RCC 7860 (cell line): ENCODE data around the gene AP1G2.
"Not testable (repeated sequence)": the region's sequence is repeated elsewhere in the genome, so short reads cannot be mapped to it uniquely, and the experiment has no call there.

Experiments used
- DNase-seq: peaks from one replicate; pipeline ENCODE4 v3.0.0-alpha.2; 2015; ENCODE audit warnings: low spot score
- FAIRE-seq: peaks from 2 replicates; lab custom pipeline; 2012; peaks lifted over from hg19 to GRCh38; lab: Jason Lieb, UNC

Gene AP1G2

GRCh38 chr14:23567186-23568020 is at the start of gene AP1G2:
AP1G2 (minus strand) TSS chr14:23567791; CDS start chr14:23567314, 477 bp downstream.
- DNase-seq (peak; percentile 42), FAIRE-seq (no peak)

GRCh38 chr14:23615856-23616255 is 48.3 kb upstream of the AP1G2 start:
- DNase-seq (no peak), FAIRE-seq (no peak)

- FAIRE-seq (no peak), DNase-seq (no peak)
Measured at GRCh38 chr14:23614395-23614828, 46.8 kb upstream of the AP1G2 start.

- no peak for FAIRE-seq
- no peak for DNase-seq
Measured at GRCh38 chr14:23613242-23614070, 45.9 kb upstream of the AP1G2 start.

GRCh38 chr14:23612802-23613201 is 45.2 kb upstream of the AP1G2 start:
- FAIRE-seq (no peak), DNase-seq (no peak)

GRCh38 chr14:23612354-23612732 is 44.8 kb upstream of the AP1G2 start:
- DNase-seq (no peak), FAIRE-seq (no peak)

GRCh38 chr14:23610815-23611289 is 43.3 kb upstream of the AP1G2 start:
- FAIRE-seq (no peak), DNase-seq (no peak)

- FAIRE-seq (no peak), DNase-seq (no peak)
Measured at GRCh38 chr14:23610090-23610814, 42.7 kb upstream of the AP1G2 start.

- FAIRE-seq, result not testable (repeated sequence)
Measured at GRCh38 chr14:23609411-23610089, 42.0 kb upstream of the AP1G2 start.

GRCh38 chr14:23609001-23609400 is 41.4 kb upstream of the AP1G2 start:
- no peak for DNase-seq

More at GRCh38 chr14:23609411-23610089, 42.0 kb upstream of the AP1G2 start:
- DNase-seq, result not testable (repeated sequence)

GRCh38 chr14:23608454-23608853 is 40.9 kb upstream of the AP1G2 start:
- DNase-seq (no peak), FAIRE-seq (no peak)

More at GRCh38 chr14:23609001-23609400, 41.4 kb upstream of the AP1G2 start:
- FAIRE-seq, result no peak

- DNase-seq, result peak; percentile 14
- no peak for FAIRE-seq
Measured at GRCh38 chr14:23605931-23606585, 38.5 kb upstream of the AP1G2 start.

GRCh38 chr14:23604675-23605170 is 37.1 kb upstream of the AP1G2 start:
- no peak for FAIRE-seq
- DNase-seq, result no peak

- no peak for DNase-seq
- no peak for FAIRE-seq
Measured at GRCh38 chr14:23604148-23604547, 36.6 kb upstream of the AP1G2 start.

GRCh38 chr14:23603103-23603502 is 35.5 kb upstream of the AP1G2 start:
- FAIRE-seq (no peak), DNase-seq (no peak)

- peak; percentile 19 for DNase-seq
Measured at GRCh38 chr14:23602181-23603095, 34.8 kb upstream of the AP1G2 start.

GRCh38 chr14:23601845-23602180 is 34.2 kb upstream of the AP1G2 start:
- FAIRE-seq, result no peak
- peak; percentile 56 for DNase-seq

More at GRCh38 chr14:23602181-23603095, 34.8 kb upstream of the AP1G2 start:
- no peak for FAIRE-seq

GRCh38 chr14:23601424-23601823 is 33.8 kb upstream of the AP1G2 start:
- DNase-seq (no peak), FAIRE-seq (no peak)

- no peak for FAIRE-seq
- DNase-seq, result no peak
Measured at GRCh38 chr14:23600806-23601205, 33.2 kb upstream of the AP1G2 start.
